HepG2 (cell line): ENCODE measurements around the gene TOB1. TPM values are rescaled to one million over a fixed set of nuclear protein-coding genes. Genes with fewer than 3 reads are reported as not detected.

ENCODE experiments used
- CAMTA2 ChIP-seq: sonication (generic); formaldehyde crosslinking; IDR thresholded peaks from 2 replicates; pipeline ENCODE4 v1.4.0; 2020; ENCODE audit warnings: mild to moderate bottlenecking, missing genetic modification reagents, borderline replicate concordance
- CENPBD1 ChIP-seq: sonication (generic); formaldehyde crosslinking; IDR thresholded peaks from 2 replicates; pipeline ENCODE4 v1.8.0; 2022; ENCODE audit warnings: missing genetic modification reagents, low read depth, mild to moderate bottlenecking, borderline replicate concordance
- EZH2 ChIP-seq: conservative IDR thresholded peaks from 2 replicates; pipeline ENCODE4 v1.6.1; 2012; ENCODE audit warnings: mild to moderate bottlenecking, low read depth, low read length, moderate library complexity
- LBX2 ChIP-seq: sonication (generic); formaldehyde crosslinking; IDR thresholded peaks from 2 replicates; pipeline ENCODE4 v1.5.0; 2020; ENCODE audit warnings: missing genetic modification reagents, mild to moderate bottlenecking, borderline replicate concordance
- MLX ChIP-seq: IDR thresholded peaks from 2 replicates; pipeline ENCODE4 v1.6.1; 2016
- PATZ1 ChIP-seq: sonication (generic); formaldehyde crosslinking; IDR thresholded peaks from 2 replicates; pipeline ENCODE4 v1.4.0; 2020; ENCODE audit warnings: missing genetic modification reagents
- PCBP1 ChIP-seq: fragments of 200-400 bp; formaldehyde crosslinking; IDR thresholded peaks from 2 replicates; pipeline ENCODE4 v1.6.1; 2017; ENCODE audit warnings: mild to moderate bottlenecking, low read depth, low read length, borderline replicate concordance
- PRDM15 ChIP-seq: sonication (generic); formaldehyde crosslinking; IDR thresholded peaks from 2 replicates; pipeline ENCODE4 v1.4.0; 2020; ENCODE audit warnings: missing genetic modification reagents
- RCOR2 ChIP-seq: IDR thresholded peaks from 2 replicates; pipeline ENCODE4 v1.6.1; 2016; ENCODE audit warnings: missing biosample characterization, missing genetic modification reagents
- REXO4 ChIP-seq: sonication (generic); formaldehyde crosslinking; IDR thresholded peaks from 2 replicates; pipeline ENCODE4 v1.8.0; 2022; ENCODE audit warnings: missing genetic modification reagents, mild to moderate bottlenecking, borderline replicate concordance
- SATB2 ChIP-seq: sonication (generic); formaldehyde crosslinking; IDR thresholded peaks from 2 replicates; pipeline ENCODE4 v1.5.0; 2020; ENCODE audit warnings: missing genetic modification reagents
- TFAP4 ChIP-seq: sonication (generic); IDR thresholded peaks from 2 replicates; pipeline ENCODE4 v1.6.1; 2016; ENCODE audit warnings: low read depth, borderline replicate concordance
- TSC22D2 ChIP-seq: sonication (generic); formaldehyde crosslinking; IDR thresholded peaks from 2 replicates; pipeline ENCODE4 v1.5.1; 2020; ENCODE audit warnings: missing genetic modification reagents, mild to moderate bottlenecking, borderline replicate concordance
- ZNF124 ChIP-seq: sonication (generic); formaldehyde crosslinking; IDR thresholded peaks from 2 replicates; pipeline ENCODE4 v1.4.0; 2020; ENCODE audit warnings: missing genetic modification reagents
- ZNF260 ChIP-seq: sonication (generic); formaldehyde crosslinking; IDR thresholded peaks from 2 replicates; pipeline ENCODE4 v1.4.0; 2020; ENCODE audit warnings: missing genetic modification reagents, low read depth, mild to moderate bottlenecking, borderline replicate concordance
- ZNF589 ChIP-seq: sonication (generic); formaldehyde crosslinking; conservative IDR thresholded peaks from 2 replicates; pipeline ENCODE4 v1.8.0; 2022; ENCODE audit warnings: mild to moderate bottlenecking, moderate library complexity, missing genetic modification reagents
- ZNF691 ChIP-seq: sonication (generic); formaldehyde crosslinking; IDR thresholded peaks from 2 replicates; pipeline ENCODE4 v1.4.0; 2020; ENCODE audit warnings: missing genetic modification reagents, low read depth, mild to moderate bottlenecking, borderline replicate concordance
- ZSCAN12 ChIP-seq: sonication (generic); formaldehyde crosslinking; IDR thresholded peaks from 2 replicates; pipeline ENCODE4 v1.9.0; 2021; ENCODE audit warnings: mild to moderate bottlenecking, missing genetic modification reagents
- polyA plus RNA-seq, 8 experiments: library from polyadenylated mRNA; depleted of rRNA in 3 of 8; stranded (reverse) in 7 of 8; unstranded in 1 of 8; fragments of >200 nt; fragmentation: Illumina TruSeq in 4 of 8; extraction: Trizol in 4 of 8; gene quantifications; 2 replicates each; pipeline versions ENCODE4 v1.2.1 to v1.2.3, GENCODE V29; 2011 to 2016; ENCODE audit warnings: low read depth in 4 of 8, missing spikeins in 1 of 8, mixed read lengths in 1 of 8; ENCODE audit not compliant: insufficient read depth in 1 of 8
- total RNA-seq, 5 experiments: library from RNA; depleted of rRNA; stranded (reverse); fragments of >200 nt; fragmentation: Illumina TruSeq; extraction: Trizol; gene quantifications; 2 replicates each; pipeline ENCODE4 v1.2.3, GENCODE V29; 2016; ENCODE audit warnings: low read depth in 1 of 5

The TOB1 gene
- total and polyA plus RNA-seq, 2 of the 13 experiments (the other 11 are each of a cell fraction or from before 2014, with no cell fraction given): 21.9 to 57.7 TPM

- TF ChIP-seq ZNF691 (peak; percentile 73; the same call in 1 of the 2 replicates), PRDM15 (CRISPR knock-in tag) (peak; percentile 43; the same call in 1 of the 2 replicates), TSC22D2 (CRISPR knock-in tag) (no peak), ZSCAN12 (no peak), REXO4 (0 out of 2 replicates have a peak, but pooled peaks have one; percentile 63), RCOR2 (0 out of 2 replicates have a peak, but pooled peaks have one; percentile 21), PATZ1 (CRISPR knock-in tag) (peak; percentile 96), TFAP4 (peak; percentile 92; the same call in 1 of the 2 replicates), EZH2 (no peak), MLX (CRISPR knock-in tag) (peak; percentile 52; the same call in 1 of the 2 replicates), CENPBD1 (CRISPR knock-in tag) (no peak), CAMTA2 (0 out of 2 replicates have a peak, but pooled peaks have one; percentile 70), LBX2 (CRISPR knock-in tag) (no peak), ZNF124 (CRISPR knock-in tag) (peak; percentile 91), PCBP1 (no peak), SATB2 (CRISPR knock-in tag) (no peak), ZNF260 (CRISPR knock-in tag) (no peak), ZNF589 (CRISPR knock-in tag) (no peak)
Measured at GRCh38 chr17:50908860-50909764, 43.0 kb upstream of the TOB1 start (continued).
